Measurements from ENCODE around the gene PAXX.

The PAXX gene

DNA sequence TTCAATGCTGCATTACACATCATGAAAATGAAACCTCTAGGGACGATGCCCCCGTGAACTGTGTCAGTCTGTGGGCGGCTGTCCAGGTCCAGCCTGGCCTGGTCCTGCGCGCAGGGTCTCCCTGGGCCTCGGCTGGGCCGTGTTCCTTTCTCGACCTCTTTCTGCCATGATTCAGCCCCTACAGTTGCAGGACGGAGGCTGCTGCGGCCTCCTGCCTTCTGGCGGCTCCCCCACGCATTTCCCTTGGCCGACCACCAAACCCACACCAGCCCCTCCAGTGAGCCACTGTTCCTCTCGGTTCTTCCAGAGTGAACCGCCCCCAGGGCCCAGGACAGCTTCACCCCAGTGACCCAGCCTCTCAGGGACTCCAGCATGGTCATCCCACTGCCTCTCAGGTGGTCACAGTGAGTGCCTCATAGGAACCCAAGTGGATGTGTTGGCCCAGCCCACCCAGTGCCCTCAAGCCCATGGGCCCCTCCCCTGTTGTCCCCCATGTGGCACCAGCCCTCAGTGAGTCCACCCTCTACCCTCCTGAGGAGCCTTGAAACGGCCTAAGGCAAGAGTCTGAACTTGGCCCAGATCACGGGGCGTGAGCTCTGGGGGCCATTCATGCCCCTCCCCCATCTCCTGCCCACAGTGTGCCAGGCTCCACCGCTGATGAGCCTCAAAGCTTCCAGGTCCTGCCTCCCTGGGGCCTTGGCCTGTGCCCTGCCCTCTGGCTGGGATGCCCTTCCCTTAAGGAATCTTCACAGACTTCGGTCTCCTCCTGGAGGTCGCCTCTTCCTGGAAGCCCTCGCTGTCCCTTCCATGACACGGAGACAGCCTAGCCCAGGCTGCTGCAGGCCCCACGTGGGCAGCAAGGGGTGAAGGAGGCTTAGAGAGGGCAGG lies 14.1 kb downstream of the PAXX start:
- DNase-seq, result no peak

DNA sequence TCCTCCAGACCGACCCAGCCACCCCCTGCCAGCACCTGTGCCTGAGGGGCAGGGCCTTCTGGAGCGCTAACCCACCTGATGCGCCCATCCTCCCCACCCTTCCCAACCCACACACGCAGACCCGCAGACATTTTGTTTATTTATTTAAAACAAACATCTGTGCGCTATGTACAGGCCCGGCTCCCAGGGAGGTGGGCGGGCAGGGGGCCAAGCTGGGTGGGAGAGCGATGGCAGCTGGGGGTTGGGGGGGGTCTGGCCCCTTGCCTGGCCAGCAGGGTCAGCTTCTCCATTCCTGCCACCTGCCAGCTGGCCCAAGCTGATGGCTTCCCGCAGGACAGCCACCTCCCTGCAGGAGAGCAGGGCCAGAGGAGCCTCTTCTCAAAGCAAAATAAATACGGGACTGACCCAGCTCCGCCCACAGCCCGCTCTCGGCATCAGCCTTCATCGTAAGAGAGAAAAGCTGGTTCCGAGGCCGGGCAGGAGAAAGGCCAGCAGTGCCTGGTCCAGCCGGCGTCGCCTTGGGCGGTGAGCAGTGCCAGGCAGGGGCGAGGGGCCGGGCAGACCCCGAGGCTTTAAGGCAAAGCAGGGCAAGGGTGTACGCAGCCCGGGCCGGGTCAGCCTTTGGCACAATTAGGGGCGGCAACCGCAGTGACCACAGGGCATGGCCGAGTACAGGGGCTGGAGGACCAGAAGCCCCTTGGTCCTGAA lies 15.0 kb downstream of the PAXX start:
- DNase-seq, result no peak

DNA sequence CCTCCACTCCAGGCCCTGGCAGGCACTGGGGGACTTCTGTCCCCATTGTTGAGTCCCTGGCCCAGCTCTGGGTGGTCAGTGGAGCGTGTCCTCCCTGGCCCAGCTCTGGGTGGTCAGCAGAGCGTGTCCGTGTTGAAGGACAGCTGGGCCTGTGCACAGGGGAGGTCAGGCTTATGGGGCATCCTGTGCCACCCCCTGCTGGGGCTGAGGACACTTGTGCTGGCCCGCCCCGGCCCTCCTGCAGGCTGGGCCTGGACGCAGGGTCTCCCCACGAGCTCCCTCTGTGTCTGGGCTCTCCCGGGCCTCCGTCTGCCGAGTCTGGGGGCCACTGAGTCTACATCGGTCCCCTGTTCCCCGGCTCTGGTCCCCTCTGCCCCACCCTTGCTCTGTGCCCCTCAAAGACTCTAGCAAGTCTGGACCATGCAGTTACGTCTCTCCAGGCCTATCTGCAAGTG lies 15.6 kb downstream of the PAXX start:
- no peak for DNase-seq

DNA sequence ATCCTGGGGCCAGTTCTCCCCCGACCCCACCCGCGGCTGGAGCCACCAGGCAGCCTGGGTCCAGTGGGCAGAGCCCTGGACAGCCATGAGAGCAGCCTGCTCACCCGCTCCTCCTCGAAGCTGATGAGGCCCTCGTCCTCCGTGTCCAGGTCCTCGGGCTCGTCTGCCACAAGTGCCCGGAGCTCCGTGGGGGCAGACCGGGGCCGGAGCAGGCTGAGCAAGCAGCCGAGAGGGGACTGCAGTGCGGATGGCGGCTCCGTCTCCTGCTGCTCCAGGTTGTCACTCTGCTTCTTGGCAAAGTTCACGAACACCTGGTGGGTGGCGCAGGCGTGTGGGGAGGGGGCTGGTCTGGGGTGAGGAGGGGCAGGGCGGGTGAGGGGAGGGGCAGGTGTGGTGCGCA lies 16.1 kb downstream of the PAXX start:
- no peak for DNase-seq

DNA sequence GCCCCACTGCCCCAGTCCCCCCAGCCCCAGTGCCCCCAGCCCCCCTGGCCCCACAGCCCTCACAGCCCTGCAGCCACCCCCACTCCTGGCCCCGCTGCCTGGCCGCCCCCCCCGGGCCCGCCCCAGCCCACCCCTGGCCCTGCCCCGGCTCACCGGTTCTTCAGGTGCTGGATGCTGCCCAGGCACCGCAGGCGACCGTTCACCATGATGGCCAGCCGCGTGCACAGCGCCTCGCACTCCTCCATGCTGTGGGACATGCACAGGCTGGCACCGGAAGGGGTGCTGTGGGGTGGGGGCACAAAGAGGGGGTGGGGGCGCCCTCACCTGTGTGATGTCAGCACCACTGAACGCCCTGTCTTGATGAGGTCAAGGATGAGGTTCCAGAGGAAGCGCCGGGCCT lies 17.0 kb downstream of the PAXX start:
- no peak for DNase-seq

DNA sequence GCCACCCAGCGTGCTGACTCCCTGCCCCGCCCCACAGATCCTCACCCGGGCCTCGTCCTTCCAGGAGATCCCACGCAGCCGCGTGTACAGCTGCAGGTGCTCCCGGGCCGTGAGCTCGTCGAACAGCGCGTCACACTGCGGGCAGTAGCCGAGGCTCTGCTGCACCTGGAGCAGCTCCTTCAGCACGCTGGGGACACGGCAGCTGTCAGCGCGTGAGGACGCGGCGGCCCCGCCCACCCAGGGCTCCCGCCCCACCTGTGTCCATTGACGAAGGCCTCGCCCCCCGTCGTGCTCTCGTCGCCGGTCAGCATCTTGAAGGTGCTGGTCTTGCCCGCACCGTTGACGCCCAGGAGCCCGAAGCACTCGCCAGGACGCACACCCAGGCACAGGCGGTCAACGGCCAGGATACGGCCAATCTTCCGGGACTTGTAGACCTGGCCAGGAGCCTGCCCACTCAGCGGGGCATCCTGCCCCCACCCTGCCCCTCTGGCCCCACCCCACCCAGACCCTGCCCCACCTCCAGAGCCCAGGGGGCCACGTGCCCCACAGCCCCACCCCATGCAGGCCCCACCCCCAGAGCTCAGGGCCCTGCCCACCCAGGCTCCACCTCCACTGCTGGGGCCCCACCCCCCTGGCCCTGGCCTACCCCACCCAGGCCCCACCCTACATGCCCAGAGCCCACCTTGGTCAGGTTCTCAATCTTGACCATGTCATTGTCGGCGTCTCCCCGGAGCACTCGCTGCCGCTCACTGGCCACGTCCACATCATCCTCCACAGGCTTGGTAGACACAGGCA lies 17.9 kb downstream of the PAXX start:
- DNase-seq, result no peak

DNA sequence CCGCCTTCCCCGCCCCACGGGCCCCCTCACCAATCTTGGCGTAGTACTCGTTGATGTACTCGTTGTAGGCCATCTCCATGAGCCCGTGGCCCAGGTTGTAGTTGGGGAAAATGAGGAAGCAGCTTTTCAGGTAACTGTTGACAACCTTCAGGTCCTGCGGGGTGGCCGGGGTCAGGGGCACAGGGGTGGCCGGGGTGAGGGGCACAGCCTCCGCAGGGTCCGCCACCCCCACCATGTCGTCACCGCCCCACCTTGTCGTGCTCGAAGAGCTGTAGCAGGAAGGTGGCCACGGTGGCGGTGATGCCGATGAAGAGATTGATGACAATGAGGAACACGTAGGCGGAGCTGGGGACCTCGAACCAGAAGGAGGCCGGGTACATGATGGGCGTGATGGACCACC lies 18.9 kb downstream of the PAXX start:
- DNase-seq, result no peak

DNA sequence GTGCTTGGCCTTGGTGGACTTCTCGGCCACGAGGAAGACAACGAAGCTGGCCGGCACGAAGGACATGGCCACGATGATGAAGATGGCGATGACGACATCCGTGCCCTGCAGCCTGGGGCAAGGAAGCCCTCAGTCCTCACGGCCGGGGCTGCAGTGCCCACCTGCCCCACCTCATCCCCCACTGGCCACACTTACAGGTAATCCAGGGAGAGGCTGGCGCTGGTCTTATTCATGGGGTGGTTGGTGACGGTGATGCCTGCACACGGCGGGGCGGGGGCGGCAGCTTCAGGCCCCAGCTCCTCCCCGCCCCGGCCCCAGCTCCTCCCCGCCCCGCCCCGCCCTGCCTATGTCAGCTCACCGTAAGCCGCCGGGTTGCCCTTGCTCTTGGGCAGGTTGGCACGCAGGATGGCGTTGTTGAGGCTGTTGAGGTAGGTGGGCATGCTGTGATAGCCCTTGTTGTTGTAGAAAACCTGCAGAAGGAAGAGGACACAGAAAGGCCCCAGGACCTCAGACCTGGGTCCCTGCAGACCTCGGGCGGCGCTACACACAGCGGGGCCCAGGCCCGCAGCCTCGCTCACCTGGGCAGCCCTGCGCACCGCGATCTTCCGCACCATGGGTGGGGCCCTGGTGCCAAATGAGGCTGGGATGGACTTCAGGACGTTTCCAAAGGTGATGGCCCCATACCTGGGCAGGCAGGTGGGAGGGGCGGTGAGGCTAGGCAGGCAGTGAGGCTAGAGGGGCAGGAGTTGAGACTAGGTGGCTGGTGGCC lies 19.9 kb downstream of the PAXX start:
- DNase-seq, result no peak

DNA sequence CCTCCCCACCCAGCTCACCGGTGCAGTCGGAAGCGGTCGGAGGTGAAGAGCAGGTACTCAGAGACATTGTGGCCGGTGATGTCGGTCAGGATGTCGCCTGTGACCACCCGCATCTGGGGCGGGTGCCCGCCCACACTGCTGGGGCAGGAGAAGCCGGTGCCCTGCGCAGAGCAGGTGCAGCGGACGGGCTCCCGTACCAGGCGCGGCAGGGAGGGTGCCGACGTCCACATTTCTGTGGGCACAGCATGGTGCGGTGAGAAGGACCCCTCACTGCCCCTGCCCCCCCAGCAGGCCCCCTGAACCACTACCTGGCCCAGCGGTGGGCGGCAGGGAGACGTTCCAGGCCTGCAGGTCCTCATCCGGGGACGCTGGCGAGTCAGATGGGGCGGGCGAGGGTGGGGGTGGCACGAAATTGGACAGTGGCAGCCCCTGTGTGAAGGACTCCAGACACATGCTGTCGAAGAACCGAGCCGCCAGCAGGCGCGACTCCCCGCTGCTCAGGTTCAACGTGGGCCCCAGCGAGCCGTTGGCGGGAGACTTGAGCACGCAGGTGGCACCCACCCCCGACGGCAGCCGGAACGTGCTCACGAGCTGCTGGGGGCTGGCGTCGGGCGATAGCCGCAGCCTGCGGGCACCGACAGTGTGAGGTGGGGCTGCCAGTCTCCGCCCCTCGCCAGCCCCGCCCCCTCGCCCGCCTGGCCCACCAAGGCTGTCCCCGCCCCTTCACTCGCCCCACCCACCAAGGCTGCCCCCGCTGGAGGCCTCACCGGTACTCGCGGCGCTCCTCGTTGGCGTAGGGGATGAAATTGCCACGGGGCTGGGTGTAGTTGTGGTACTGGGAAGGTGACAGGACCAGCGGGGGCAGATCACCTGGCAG lies 20.7 kb downstream of the PAXX start:
- no peak for DNase-seq

DNA sequence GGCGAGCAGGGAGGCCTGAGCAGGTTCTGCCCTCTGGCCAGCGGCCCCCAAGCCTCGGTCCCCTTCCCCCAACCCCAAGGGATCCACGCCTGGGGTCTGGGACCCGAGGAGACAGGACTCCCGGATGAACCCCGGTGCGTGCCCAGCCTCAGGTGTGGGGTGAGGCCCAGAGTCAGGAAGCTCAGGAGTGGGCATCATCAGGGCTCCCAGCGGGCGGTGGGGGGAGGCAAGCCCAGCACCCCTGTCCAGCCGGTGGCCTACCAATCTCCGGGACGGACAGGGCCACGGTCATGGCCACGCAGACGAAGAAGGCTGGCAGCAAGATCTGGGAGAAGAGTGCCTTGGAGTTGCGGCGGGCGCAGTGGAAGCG lies 21.3 kb downstream of the PAXX start:
- DNase-seq, result no peak

DNA sequence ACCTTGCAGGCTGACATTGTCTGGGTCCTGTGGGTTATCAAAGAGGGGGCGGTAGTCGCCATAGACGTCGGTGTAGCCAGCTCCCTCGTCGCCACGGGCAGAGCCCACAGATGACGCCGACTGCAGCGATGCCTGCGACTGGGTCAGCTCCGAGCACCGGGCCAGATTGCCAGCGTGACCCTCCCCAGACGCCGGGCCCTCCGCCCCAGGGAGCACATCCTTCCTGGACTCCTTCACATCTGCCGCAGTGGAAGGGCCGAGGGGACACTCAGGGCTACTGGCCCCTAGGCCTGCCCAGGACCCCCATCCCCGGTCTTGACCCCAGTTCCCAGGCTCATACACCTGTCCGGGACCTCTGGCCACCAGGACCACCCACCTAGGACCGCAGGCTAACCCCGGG lies 21.9 kb downstream of the PAXX start:
- no peak for DNase-seq

DNA sequence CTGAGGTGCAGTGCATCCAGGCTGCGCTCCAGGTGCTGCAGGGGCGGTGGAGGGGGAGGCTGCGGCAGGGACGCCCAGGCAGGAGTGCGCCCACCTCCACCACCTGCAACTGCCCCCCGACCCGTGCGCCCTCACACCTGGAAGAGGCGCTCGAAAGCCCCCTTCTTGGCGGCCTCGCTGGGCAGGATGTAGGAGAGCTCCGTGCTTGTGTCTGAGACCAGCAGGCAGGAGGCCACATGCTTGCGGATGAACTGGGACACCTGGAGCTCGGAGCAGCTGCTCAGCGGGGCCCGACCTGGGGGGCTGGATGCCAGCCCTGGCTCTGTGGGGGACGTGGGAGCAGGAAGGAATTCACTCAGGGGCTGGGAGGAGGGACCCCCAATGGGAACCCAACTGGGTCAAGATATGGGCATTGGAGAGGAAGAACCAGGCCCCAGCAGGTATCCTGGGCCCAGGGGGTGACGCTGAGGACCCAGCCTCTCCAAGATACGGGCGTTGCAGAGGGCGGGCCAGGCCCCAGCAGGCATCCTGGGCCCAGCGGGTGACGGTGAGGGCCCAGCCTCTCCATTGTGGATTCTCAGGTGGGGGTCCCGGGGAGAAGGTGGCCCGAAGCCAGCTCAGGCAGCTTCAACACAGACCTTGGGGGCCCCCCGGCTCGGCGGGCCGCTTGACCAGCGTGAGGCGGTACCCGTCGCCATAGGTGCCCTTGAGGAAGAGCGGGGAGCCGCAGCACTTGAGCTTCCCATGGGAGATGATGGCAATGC lies 22.7 kb downstream of the PAXX start:
- DNase-seq, result no peak

DNA sequence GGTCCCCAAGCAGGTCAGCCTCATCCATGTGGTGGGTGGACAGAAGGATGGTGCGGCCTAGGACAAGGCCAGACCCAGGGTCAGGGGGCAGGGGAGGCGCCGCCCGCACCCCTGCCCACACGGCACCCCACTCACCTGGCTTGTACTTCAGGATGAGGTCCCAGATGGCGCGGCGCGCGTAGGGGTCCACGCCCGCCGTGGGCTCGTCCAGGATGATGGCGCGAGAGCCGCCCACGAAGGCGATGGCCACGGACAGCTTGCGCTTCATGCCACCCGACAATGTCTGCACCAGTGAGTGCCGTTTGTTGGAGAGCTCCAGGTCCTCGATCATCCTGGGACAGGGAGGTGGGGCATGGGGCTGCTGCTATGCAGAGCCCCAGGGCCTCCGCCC lies 23.3 kb downstream of the PAXX start:
- no peak for DNase-seq

DNA sequence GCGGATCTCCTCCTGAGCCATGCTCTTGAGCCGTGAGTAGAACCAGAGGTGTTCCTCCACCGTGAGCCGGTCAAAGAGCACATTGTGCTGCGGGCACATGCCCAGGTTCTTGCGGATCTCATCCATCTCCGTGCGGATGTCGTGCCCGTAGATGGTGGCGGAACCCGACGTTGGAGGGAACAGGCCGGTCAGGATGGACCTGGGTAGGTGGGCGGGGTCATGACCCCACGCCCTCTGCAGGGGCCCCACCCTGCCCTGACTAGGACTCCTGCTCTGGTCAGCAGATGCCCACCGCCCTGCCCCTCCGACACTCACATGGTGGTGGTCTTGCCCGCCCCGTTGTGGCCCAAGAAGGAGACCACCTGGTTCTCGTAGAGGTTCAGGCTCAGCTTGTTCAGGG lies 23.8 kb downstream of the PAXX start:
- no peak for DNase-seq

DNA sequence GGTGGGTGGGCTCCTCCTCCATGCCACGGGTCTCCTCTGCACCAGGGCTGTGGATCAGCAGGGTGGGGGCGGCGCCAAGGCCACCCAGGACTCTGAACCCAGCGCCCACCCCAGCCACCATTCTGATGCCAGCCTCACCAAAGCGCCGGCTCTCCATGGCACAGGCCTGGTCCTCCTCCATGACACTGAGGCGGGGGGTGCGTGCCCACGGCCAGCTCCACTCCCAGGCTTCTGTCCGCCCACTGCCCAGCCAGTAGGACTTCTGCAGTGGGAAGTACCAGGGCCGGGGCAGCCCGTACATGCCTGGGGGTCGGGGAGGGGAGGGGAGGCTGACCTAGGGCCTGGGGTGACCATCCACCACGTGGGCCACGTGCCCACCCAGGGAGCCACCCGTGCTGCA lies 24.2 kb downstream of the PAXX start:
- DNase-seq, result no peak

DNA sequence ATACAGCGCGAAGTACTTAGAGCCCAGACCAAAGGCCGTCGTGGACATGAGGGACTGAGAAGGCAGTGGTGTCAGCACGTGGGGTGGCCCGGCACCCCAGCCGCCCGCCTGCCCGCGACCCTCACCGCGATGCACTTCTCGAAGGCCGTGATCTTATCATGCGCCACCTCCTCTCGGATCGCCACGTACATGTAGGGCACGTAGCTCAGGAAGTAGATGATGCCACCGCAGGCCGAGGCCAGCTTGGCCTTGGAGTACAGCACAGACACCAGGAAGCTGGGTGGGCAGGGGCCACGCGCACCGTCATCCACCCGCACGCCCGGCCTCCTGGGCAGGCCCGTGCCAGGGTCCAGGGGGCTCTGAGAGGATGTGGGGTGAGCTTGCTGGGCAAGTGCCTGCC lies 24.8 kb downstream of the PAXX start:
- no peak for DNase-seq

DNA sequence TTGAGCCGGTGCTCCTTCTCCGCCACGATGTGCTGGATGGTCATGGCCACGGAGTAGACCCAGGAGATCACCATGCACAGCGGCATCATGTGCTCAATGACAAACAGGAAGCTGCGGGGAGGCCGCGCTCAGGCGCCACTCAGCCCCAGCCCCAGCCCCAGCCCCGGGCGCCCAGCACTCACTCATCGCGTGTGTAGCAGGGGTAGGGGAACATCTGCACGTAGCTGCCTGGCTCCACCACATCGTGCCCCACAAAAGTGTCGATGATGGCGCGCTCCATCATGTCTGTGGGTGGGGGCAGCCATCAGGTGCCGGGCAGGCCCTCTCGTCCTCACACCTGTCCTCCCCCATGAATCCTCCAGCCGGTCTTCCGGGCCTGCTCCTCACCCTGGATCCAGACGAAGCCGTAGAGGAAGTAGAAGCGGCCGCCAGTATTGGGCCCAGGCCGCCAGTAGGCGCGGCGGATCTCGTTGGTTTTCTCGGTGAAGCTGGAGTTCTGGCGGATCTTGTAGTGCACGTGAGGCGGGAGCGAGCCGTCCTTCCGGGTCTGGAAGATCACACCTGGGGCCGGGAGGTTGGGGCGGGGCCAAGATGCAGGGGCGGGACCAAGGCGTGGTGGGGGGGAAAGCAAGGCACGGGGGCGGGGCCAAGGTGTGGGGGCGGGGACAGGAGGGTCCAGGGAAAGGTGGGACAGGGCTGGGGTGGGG lies 25.7 kb downstream of the PAXX start:
- DNase-seq, result no peak

DNA sequence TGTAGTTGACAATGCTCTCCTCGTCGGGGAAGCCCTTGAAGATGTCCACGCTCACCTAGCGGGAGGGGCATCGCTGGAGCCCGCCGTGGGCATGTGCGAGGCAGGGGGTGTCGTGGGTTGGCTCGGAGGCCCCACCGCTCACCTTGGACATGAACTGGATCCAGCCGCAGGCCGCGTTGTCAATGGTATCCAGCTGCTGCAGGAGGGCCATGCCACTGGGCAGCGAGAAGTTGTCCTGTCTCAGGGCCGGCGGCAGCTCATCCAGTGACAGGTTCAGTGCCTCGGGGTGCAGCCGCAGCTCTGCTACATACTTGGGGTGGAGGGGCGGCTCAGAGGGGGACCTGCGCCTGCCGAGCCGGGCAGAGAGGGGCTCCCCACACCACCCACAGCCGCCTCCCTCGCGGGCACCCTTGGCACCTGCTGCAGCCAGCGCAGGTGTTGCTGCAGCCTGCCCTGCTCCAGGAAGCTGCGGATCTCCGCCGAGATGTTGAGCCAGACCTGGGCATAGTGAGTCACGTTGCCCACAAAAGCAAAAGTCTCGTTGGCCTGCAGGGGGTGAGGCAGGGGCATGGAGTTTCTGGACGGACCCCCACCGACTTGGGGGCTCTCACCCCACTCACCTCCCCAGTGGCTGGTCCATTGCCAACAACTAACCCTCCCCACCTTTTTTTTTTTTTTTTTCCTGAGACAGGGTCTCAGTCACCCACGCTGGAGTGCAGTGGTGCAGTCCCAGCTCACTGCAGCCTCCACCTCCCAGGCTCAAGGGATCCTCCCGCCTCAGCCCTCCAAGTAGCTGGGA lies 26.7 kb downstream of the PAXX start:
- no peak for DNase-seq

DNA sequence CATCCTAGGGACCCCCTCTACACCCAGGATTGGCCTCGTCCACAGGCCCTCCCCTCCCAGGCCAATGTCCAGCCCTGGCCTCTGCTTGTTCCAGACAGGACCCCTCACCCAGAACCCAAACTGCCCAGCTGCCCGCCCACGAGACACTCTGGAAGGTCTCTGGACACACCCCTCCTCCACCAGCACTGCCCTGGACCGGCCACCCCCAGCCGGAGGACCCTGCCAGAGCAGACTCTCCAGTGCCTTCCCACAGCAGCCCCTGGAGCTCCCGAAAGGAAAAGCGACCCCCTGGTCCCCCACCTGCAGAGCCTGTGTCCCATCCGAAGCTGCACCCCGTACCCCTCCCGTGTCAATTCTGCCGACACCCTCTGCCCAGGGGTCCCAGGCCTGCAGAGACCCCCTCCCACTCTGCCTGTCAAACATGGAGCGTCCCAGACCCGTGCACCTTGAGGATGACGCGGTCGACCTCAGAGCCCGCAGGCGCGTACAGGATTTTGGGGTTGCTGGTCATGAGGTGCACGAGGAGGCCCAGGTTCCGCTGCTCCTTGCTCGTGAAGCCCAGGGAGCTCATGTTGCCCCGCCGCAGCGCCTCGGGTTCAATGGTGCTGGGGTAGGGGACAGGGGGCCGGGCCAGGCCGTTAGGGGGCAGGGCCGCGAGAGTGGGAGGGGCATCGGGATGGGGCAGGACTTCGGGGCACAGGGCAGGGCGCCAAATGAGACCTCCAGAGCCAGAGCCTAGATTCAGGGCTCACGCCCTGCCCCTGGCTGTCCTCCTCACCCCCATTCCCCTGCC lies 27.9 kb downstream of the PAXX start:
- no peak for DNase-seq
